Panc1 (cell line): ENCODE results near the gene GSG1L. TPM values are rescaled to one million over a fixed set of nuclear protein-coding genes. Genes with fewer than 3 reads are reported as not detected.
A peak's percentile ranks its signal among the peaks of the same experiment; 100 is the strongest.

Source experiments
- ATAC-seq: fragments of 200-7000 bp; cut with Tn5 transposase; 2 replicates; pipeline ENCODE4 v1.9.1; 2020; ENCODE audit warnings: mild to moderate bottlenecking, moderate library complexity
- BruUV-seq: library from RNA; stranded (reverse); fragments of 400-500 nt; replicated peaks from 2 replicates; lab custom pipeline; 2021; lab: Mats Ljungman, UMichigan
- CTCF ChIA-PET: fragments of 300-600 bp; sonication (Branson Sonifier 250); formaldehyde crosslinking; loops from one replicate; lab custom pipeline; 2022; ENCODE audit warnings: antibody characterized with exemption; lab: Charles Lee
- POLR2A ChIA-PET: fragments of 300-600 bp; sonication (Branson Sonifier 250); formaldehyde crosslinking; loops from one replicate; lab custom pipeline; 2022; ENCODE audit warnings: antibody characterized with exemption; lab: Charles Lee
- DNase-seq: peaks from one replicate; pipeline ENCODE4 v3.0.0-alpha.2; 2010; ENCODE audit warnings: low read depth, low spot score
- H3K27ac ChIP-seq: 2 replicates; pipeline ENCODE4 v1.5.1; 2011; ENCODE audit warnings: mild to moderate bottlenecking, low read length, inconsistent platforms
- H3K27me3 ChIP-seq: fragments of 200-500 bp; sonication (Bioruptor generic); 2 replicates; pipeline ENCODE4 v1.6.0; 2014; ENCODE audit warnings: low read length, inconsistent platforms; ENCODE audit not compliant: control insufficient read depth, insufficient read depth
- H3K36me3 ChIP-seq: fragments of 200-500 bp; sonication (Bioruptor generic); 2 replicates; pipeline ENCODE4 v1.5.1; 2014; ENCODE audit warnings: inconsistent platforms, mild to moderate bottlenecking, low read length, moderate library complexity; ENCODE audit not compliant: control insufficient read depth, insufficient read depth
- H3K4me1 ChIP-seq: 2 replicates; pipeline ENCODE4 v1.5.1; 2011; ENCODE audit warnings: inconsistent platforms, mild to moderate bottlenecking, low read length, moderate library complexity; ENCODE audit not compliant: control insufficient read depth, insufficient read depth
- H3K4me3 ChIP-seq, 2 experiments: 2 replicates each; pipeline ENCODE4 v1.5.1; 2011 to 2012; ENCODE audit warnings: low read depth in 2 of 2, low read length in 2 of 2, mild to moderate bottlenecking in 2 of 2, inconsistent platforms in 1 of 2, moderate library complexity in 1 of 2
- H3K9me3 ChIP-seq: fragments of 200-500 bp; sonication (Bioruptor generic); 2 replicates; pipeline ENCODE4 v1.5.1; 2014; ENCODE audit warnings: low read depth, mild to moderate bottlenecking, inconsistent platforms, low read length, moderate library complexity; ENCODE audit not compliant: control insufficient read depth, insufficient read depth
- CTCF ChIP-seq: fragments of 450-650 bp; IDR thresholded peaks from 2 replicates; pipeline ENCODE4 v1.5.1; 2017; ENCODE audit warnings: mild to moderate bottlenecking
- POLR2AphosphoS5 ChIP-seq: IDR thresholded peaks from 2 replicates; pipeline ENCODE4 v1.6.1; 2012; ENCODE audit warnings: mild to moderate bottlenecking, low read depth, low read length, moderate library complexity
- REST ChIP-seq, 2 experiments: IDR thresholded peaks; 2 replicates each; pipeline ENCODE4 v1.6.1; 2011 to 2012; ENCODE audit warnings: low read depth in 2 of 2, control low read depth in 1 of 2, low read length in 1 of 2, mild to moderate bottlenecking in 1 of 2, moderate library complexity in 1 of 2; ENCODE audit not compliant: insufficient read depth in 1 of 2
- SIN3A ChIP-seq: IDR thresholded peaks from 2 replicates; pipeline ENCODE4 v1.6.1; 2012; ENCODE audit warnings: low read depth, mild to moderate bottlenecking, low read length, moderate library complexity, borderline replicate concordance; ENCODE audit not compliant: insufficient read depth
- TCF7L2 ChIP-seq: IDR thresholded peaks from 2 replicates; pipeline ENCODE4 v1.6.1; 2011; ENCODE audit warnings: mild to moderate bottlenecking, low read depth, low read length, inconsistent platforms
- in situ Hi-C: cut with HindIII; loops from 2 replicates; pipeline ENCODE4 v1.10.0; 2016; ENCODE audit warnings: low sequenced_read_pairs, low pct_unique_long_range_greater_than_20kb
- intact Hi-C: fragments of 100-400 bp; cut with micrococcal nuclease; formaldehyde crosslinking; loops from one replicate; pipeline ENCODE4 v1.10.0; 2022; ENCODE audit not compliant: unreplicated experiment
- total RNA-seq: library from RNA; stranded (reverse); gene quantifications from one replicate; pipeline ENCODE4 v1.2.1, GENCODE V29; 2021; ENCODE audit not compliant: unreplicated experiment

Gene GSG1L
- total RNA-seq, 1 experiment from 2014 or later = 0.08 TPM

- BruUV-seq = no TSS peak
- intact Hi-C loops = no loop called here
- Histone ChIP-seq H3K27me3 (no peaks in the 10 kb centered on the region), H3K27ac (no peak overlapping the region), H3K9me3 (no peaks in the 10 kb centered on the region; the same call in 1 of the 2 replicates), H3K4me3 (no peak overlapping the region), H3K36me3 (no peaks in the 10 kb centered on the region), H3K4me1 (peaks cover 5% of the 10 kb centered on the region; the same call in 1 of the 2 replicates)
- ChIA-PET CTCF (no interaction called here), POLR2A (no interaction called here)
- TF ChIP-seq CTCF (no peak), TCF7L2 (peak; percentile 58; the same call in 1 of the 2 replicates), SIN3A (no peak), REST (IDR thresholded peaks at IDR 0.05; ENCODE audit: insufficient read depth in 1 of 2, low read depth in 2 of 2, low read length in 1 of 2) (no peak), POLR2AphosphoS5 (no peak)
- DNase-seq = no peak
- in situ Hi-C loops = no loop called here
- peak; percentile 55 for ATAC-seq
These were observed 293.8 kb downstream of the GSG1L start for GRCh38 chr16:27769561-27770255.

- H3K4me1 ChIP-seq = peaks cover 5% of the 10 kb centered on the region; the same call in 1 of the 2 replicates
- H3K27ac ChIP-seq = no peak overlapping the region
- DNase-seq (no peak), ATAC-seq (no peak)
- H3K27me3 ChIP-seq = no peaks in the 10 kb centered on the region
- intact Hi-C loops (no loop called here), in situ Hi-C loops (no loop called here)
- peaks cover 4% of the 10 kb centered on the region; the same call in 1 of the 2 replicates for H3K9me3 ChIP-seq
- no peaks in the 10 kb centered on the region for H3K36me3 ChIP-seq
- CTCF ChIA-PET = no interaction called here
- TF ChIP-seq SIN3A (no peak), REST (IDR thresholded peaks at IDR 0.05; ENCODE audit: insufficient read depth in 1 of 2, low read depth in 2 of 2, low read length in 1 of 2) (no peak), POLR2AphosphoS5 (no peak), CTCF (no peak), TCF7L2 (no peak)
- BruUV-seq = no TSS peak
- no peak overlapping the region for H3K4me3 ChIP-seq
- POLR2A ChIA-PET = interaction anchor here (0.6 kb wide), 1 partner anchor 112 kb away, joined by 3 read pairs; no protein-coding TSS in a partner anchor
These were observed 294.8 kb downstream of the GSG1L start for GRCh38 chr16:27768651-27769272.
